Spinal cord (tissue), 10 donors: ENCODE data around the gene TTC38. TPM values are rescaled to one million over a fixed set of nuclear protein-coding genes. Genes with fewer than 3 reads are reported as not detected.
"Not testable (repeated sequence)": the region's sequence is repeated elsewhere in the genome, so short reads cannot be mapped to it uniquely, and the experiment has no call there.

Source experiments
- DNase-seq, 6 donors: peaks; one replicate each; pipeline versions ENCODE4 v3.0.0 to v3.0.0-alpha.2; 2013 to 2015; ENCODE audit warnings: low spot score in 6 of 6, low read depth in 4 of 6
- H3K27ac ChIP-seq: one replicate; pipeline ENCODE4 v1.5.1; 2013; ENCODE audit warnings: low read depth, low read length, control low read depth
- H3K27me3 ChIP-seq: one replicate; pipeline ENCODE4 v1.6.1; 2013; ENCODE audit warnings: low read length; ENCODE audit not compliant: control insufficient read depth, insufficient read depth
- H3K36me3 ChIP-seq: one replicate; pipeline ENCODE4 v1.6.1; 2013; ENCODE audit warnings: low read length; ENCODE audit not compliant: control insufficient read depth, insufficient read depth
- H3K4me1 ChIP-seq: one replicate; pipeline ENCODE4 v1.6.1; 2013; ENCODE audit warnings: low read length; ENCODE audit not compliant: control insufficient read depth, insufficient read depth
- H3K4me3 ChIP-seq: one replicate; pipeline ENCODE4 v1.5.1; 2013; ENCODE audit warnings: low read depth, low read length, control low read depth
- H3K9me3 ChIP-seq: one replicate; pipeline ENCODE4 v1.6.1; 2013; ENCODE audit warnings: low read length; ENCODE audit not compliant: control insufficient read depth, insufficient read depth
- WGBS: methylation state at CpG from one replicate; pipeline ENCODE4 v1.1.5; 2013; ENCODE audit warnings: missing lambda C conversion rate; ENCODE audit not compliant: insufficient coverage; 5-methylcytosine and 5-hydroxymethylcytosine counted together
- polyA plus RNA-seq, 2 donors: library from polyadenylated mRNA; unstranded; fragments of 120-200 nt; gene quantifications; one replicate each; pipeline ENCODE4 v1.2.1, GENCODE V29; 2013; ENCODE audit not compliant: insufficient read length in 2 of 2
- total RNA-seq, 2 donors: library from RNA; depleted of rRNA in 1 of 2; stranded (reverse); fragments of 120-200 nt in 1 of 2; fragments of >200 nt in 1 of 2; gene quantifications; one replicate each; pipeline versions ENCODE4 v1.2.3 to v1.2.4, GENCODE V29; 2013 to 2014
- donor health status: healthy.

Gene TTC38
- total and polyA plus RNA-seq, 4 donors = 15.6 to 33.1 (median 27.3) TPM

GRCh38 chr22:46303347-46303965 is 35.6 kb downstream of the TTC38 start:
- Histone ChIP-seq H3K4me3 (no peak overlapping the region), H3K9me3 (no peaks in the 10 kb centered on the region), H3K4me1 (no peaks in the 10 kb centered on the region), H3K36me3 (peaks cover 6% of the 10 kb centered on the region), H3K27ac (no peak overlapping the region), H3K27me3 (no peaks in the 10 kb centered on the region)
- no peak for DNase-seq
- WGBS = 81% methylated on average over 2 of the region's 7 CpGs

GRCh38 chr22:46308283-46308988 is 40.6 kb downstream of the TTC38 start:
- Histone ChIP-seq H3K9me3 (no peaks in the 10 kb centered on the region), H3K36me3 (peaks cover 25% of the 10 kb centered on the region), H3K4me1 (no peaks in the 10 kb centered on the region), H3K27ac (no peak overlapping the region), H3K4me3 (no peak overlapping the region), H3K27me3 (no peaks in the 10 kb centered on the region)
- DNase-seq = no peak
- WGBS = 96% methylated on average over 17 of the region's 23 CpGs

GRCh38 chr22:46309526-46310085 is 41.8 kb downstream of the TTC38 start:
- no peak for DNase-seq
- no peaks in the 10 kb centered on the region for H3K27me3 ChIP-seq

GRCh38 chr22:46312056-46312455 is 44.2 kb downstream of the TTC38 start:
- H3K36me3 ChIP-seq = peaks cover 27% of the 10 kb centered on the region
- 98% methylated on average over 7 of the region's 8 CpGs for WGBS
- H3K9me3 ChIP-seq = no peaks in the 10 kb centered on the region
- H3K4me3 ChIP-seq = no peak overlapping the region
- H3K27ac ChIP-seq = no peak overlapping the region
- H3K4me1 ChIP-seq = no peaks in the 10 kb centered on the region
- DNase-seq = no peak
- H3K27me3 ChIP-seq = no peaks in the 10 kb centered on the region

More at GRCh38 chr22:46309526-46310085, 41.8 kb downstream of the TTC38 start:
- Histone ChIP-seq H3K36me3 (peaks cover 25% of the 10 kb centered on the region), H3K4me1 (no peaks in the 10 kb centered on the region), H3K4me3 (no peak overlapping the region), H3K27ac (no peak overlapping the region), H3K9me3 (no peaks in the 10 kb centered on the region)
- 95% methylated on average over 14 of the region's 15 CpGs for WGBS

GRCh38 chr22:46312848-46313247 is 45.0 kb downstream of the TTC38 start:
- H3K36me3 ChIP-seq = peaks cover 32% of the 10 kb centered on the region
- H3K9me3 ChIP-seq, H3K4me1 ChIP-seq, H3K27ac ChIP-seq, H3K4me3 ChIP-seq, DNase-seq, H3K27me3 ChIP-seq: not testable (repeated sequence)
- WGBS = no CpG with 5 or more reads among the region's 2 CpGs

- 91% methylated on average over 4 of the region's 12 CpGs for WGBS
- peaks cover 40% of the 10 kb centered on the region for H3K36me3 ChIP-seq
- H3K27me3 ChIP-seq = no peaks in the 10 kb centered on the region
Measured at GRCh38 chr22:46315976-46316375, 48.2 kb downstream of the TTC38 start.

GRCh38 chr22:46317646-46318045 is 49.8 kb downstream of the TTC38 start:
- WGBS = 94% methylated on average over 19 of the region's 20 CpGs
- no peak for DNase-seq
- Histone ChIP-seq H3K27me3 (no peaks in the 10 kb centered on the region), H3K27ac (no peak overlapping the region), H3K36me3 (peaks cover 44% of the 10 kb centered on the region), H3K9me3 (no peaks in the 10 kb centered on the region), H3K4me1 (no peaks in the 10 kb centered on the region), H3K4me3 (no peak overlapping the region)

More at GRCh38 chr22:46315976-46316375, 48.2 kb downstream of the TTC38 start:
- no peak overlapping the region for H3K4me3 ChIP-seq
- no peak for DNase-seq
- H3K4me1 ChIP-seq = no peaks in the 10 kb centered on the region
- no peak overlapping the region for H3K27ac ChIP-seq
- no peaks in the 10 kb centered on the region for H3K9me3 ChIP-seq

GRCh38 chr22:46318576-46318975 is 50.8 kb downstream of the TTC38 start:
- Histone ChIP-seq H3K4me3 (no peak overlapping the region), H3K27ac (no peak overlapping the region), H3K27me3 (no peaks in the 10 kb centered on the region), H3K9me3 (no peaks in the 10 kb centered on the region), H3K36me3 (peaks cover 52% of the 10 kb centered on the region), H3K4me1 (no peaks in the 10 kb centered on the region)
- 97% methylated on average over 15 of the region's 15 CpGs for WGBS
- no peak for DNase-seq

- Histone ChIP-seq H3K36me3 (peaks cover 58% of the 10 kb centered on the region), H3K27ac (no peak overlapping the region), H3K27me3 (no peaks in the 10 kb centered on the region), H3K9me3 (no peaks in the 10 kb centered on the region), H3K4me3 (no peak overlapping the region), H3K4me1 (no peaks in the 10 kb centered on the region)
- WGBS = 97% methylated on average over 10 of the region's 10 CpGs
- DNase-seq = no peak
Measured at GRCh38 chr22:46319319-46319718, 51.5 kb downstream of the TTC38 start.
